Measurements from ENCODE around the gene ISOC2. TPM values are rescaled to one million over a fixed set of nuclear protein-coding genes. Genes with fewer than 3 reads are reported as not detected.

Gene ISOC2
- total and polyA plus RNA-seq, 9 of the 15 experiments (the other 6 are each of a cell fraction or from before 2014, with no cell fraction given) = 1.2 to 229 (median 58.3) TPM

DNA sequence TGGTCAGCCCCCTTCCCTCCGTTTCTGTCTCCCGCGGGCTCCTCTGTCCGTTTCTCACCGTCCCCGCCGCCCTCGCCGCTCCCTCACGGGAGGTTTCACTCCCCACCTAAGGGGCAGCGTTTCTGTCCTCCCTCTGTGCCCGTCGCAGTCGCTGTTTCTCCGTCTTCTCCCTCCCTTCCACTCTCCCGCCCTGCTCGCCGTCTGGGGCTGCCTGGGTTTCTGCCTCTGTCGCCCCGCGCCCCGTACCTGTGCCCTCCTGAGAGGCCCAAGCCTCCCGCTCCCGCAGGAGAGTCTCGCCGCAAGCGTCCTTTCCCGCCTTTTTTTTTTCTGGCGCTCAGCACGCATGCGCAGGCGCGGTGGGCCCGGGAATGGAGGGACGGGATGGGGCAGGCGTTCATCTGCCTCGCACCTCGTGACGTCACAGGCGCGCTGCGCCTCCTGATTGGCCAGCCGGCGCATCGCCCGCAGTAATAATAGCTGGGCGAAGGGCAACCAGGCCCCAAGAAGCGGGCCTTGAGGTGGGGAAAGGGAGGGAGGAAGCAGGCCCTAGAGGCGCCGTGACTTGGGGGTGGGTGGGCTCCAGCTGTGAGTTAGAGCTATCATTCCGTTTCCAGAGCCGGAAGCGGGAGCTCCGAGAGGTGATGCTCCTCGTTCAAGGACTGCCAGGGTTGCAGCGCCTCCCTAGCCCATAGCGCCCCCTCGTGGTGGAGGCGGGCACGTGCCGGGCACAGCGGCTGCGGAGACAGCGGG is 42.2 kb upstream of the ISOC2 start (continued):
- no peak for TF ChIP-seq RNF219 (CRISPR knock-in tag; IDR thresholded peaks at IDR 0.05)
- peak; percentile 99 for TF ChIP-seq IRF1 (CRISPR knock-in tag; IDR thresholded peaks at IDR 0.05; ENCODE audit: borderline replicate concordance)
- TF ChIP-seq ELF4 (CRISPR knock-in tag; IDR thresholded peaks at IDR 0.05) = 0 out of 2 replicates have a peak, but pooled peaks have one; percentile 62
- peak; percentile 99 for TF ChIP-seq E2F5 (CRISPR knock-in tag; IDR thresholded peaks at IDR 0.05)
- TF ChIP-seq UBTF (IDR thresholded peaks at IDR 0.05; ENCODE audit: borderline replicate concordance in 1 of 2, low read depth in 2 of 2, low read length in 2 of 2) = no peak
- no peak for TF ChIP-seq SMARCE1 (IDR thresholded peaks at IDR 0.05)
- TF ChIP-seq SRSF9 (IDR thresholded peaks at IDR 0.05; ENCODE audit: borderline replicate concordance, low read depth, low read length) = no peak
- no peak for TF ChIP-seq RBM15 (IDR thresholded peaks at IDR 0.05; ENCODE audit: insufficient read depth, low read length)
- TF ChIP-seq ZNF280A (IDR thresholded peaks at IDR 0.05; ENCODE audit: low read depth, partially characterized antibody) = no peak
- TF ChIP-seq BRCA1 (IDR thresholded peaks at IDR 0.05) = no peak
- no peak; the same call in 1 of the 2 replicates for TF ChIP-seq BRCA1 (CRISPR knock-in tag; IDR thresholded peaks at IDR 0.05)
- peak; percentile 98 for TF ChIP-seq CREM (IDR thresholded peaks at IDR 0.05; ENCODE audit: low read depth)
- TF ChIP-seq U2AF2 (optimal IDR thresholded peaks at IDR 0.05; ENCODE audit: low read depth, low read length) = no peak
- TF ChIP-seq ZNF253 (CRISPR knock-in tag; conservative IDR thresholded peaks at IDR 0.05) = no peak
- TF ChIP-seq, protein P1, sequence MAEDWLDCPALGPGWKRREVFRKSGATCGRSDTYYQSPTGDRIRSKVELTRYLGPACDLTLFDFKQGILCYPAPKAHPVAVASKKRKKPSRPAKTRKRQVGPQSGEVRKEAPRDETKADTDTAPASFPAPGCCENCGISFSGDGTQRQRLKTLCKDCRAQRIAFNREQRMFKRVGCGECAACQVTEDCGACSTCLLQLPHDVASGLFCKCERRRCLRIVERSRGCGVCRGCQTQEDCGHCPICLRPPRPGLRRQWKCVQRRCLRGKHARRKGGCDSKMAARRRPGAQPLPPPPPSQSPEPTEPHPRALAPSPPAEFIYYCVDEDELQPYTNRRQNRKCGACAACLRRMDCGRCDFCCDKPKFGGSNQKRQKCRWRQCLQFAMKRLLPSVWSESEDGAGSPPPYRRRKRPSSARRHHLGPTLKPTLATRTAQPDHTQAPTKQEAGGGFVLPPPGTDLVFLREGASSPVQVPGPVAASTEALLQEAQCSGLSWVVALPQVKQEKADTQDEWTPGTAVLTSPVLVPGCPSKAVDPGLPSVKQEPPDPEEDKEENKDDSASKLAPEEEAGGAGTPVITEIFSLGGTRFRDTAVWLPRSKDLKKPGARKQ (CRISPR knock-in tag; IDR thresholded peaks at IDR 0.05) = peak; percentile 95
